Hepatocyte (in vitro differentiated cells): ENCODE measurements around the gene STX1A.

Source experiments
- EZH2 ChIP-seq: fragments of 200-600 bp; sonication (generic); IDR thresholded peaks from 2 replicates; pipeline ENCODE4 v1.6.1; 2016; ENCODE audit warnings: antibody characterized with exemption, mild to moderate bottlenecking, borderline replicate concordance
- TF ChIP-seq, protein P1 (sequence below): fragments of 200-600 bp; sonication (generic); IDR thresholded peaks from 2 replicates; pipeline ENCODE4 v1.5.1; 2016; ENCODE audit warnings: antibody characterized with exemption, mild to moderate bottlenecking; ENCODE audit not compliant: poor library complexity

DNA sequence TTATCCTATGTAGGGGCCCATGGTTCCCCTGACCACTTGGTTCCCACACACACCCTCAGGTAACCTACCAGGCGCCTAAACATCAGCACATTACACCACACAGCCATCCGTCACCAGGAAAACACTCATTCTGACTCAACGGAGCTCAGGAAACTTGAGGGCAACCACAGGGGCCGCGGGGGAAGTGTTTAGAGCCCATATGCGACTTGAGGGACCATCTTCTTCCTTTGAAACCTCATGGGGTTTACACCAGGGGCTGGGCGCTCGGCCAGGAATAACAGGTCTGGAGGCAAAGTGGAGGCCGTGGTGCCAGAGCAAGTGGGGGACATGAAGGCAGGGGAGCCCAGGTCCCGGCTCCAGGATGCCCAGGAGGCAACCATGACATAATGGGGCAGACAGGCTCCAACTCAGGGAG lies 1.5 kb downstream of the STX1A start:
- TF ChIP-seq, protein P1, sequence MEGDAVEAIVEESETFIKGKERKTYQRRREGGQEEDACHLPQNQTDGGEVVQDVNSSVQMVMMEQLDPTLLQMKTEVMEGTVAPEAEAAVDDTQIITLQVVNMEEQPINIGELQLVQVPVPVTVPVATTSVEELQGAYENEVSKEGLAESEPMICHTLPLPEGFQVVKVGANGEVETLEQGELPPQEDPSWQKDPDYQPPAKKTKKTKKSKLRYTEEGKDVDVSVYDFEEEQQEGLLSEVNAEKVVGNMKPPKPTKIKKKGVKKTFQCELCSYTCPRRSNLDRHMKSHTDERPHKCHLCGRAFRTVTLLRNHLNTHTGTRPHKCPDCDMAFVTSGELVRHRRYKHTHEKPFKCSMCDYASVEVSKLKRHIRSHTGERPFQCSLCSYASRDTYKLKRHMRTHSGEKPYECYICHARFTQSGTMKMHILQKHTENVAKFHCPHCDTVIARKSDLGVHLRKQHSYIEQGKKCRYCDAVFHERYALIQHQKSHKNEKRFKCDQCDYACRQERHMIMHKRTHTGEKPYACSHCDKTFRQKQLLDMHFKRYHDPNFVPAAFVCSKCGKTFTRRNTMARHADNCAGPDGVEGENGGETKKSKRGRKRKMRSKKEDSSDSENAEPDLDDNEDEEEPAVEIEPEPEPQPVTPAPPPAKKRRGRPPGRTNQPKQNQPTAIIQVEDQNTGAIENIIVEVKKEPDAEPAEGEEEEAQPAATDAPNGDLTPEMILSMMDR, result no peak
- no peak for TF ChIP-seq EZH2
